OCI-LY1 (cell line): ENCODE results near the gene OR1A1.

ENCODE experiments used
- CTCF ChIP-seq: fragments of 200-600 bp; sonication (generic), shearing (Covaris generic); IDR thresholded peaks from 2 replicates; pipeline ENCODE4 v1.5.1; 2017; ENCODE audit warnings: mild to moderate bottlenecking, antibody characterized with exemption, low read length, moderate library complexity, mixed read lengths
- EZH2 ChIP-seq: fragments of 200-600 bp; sonication (generic), shearing (Covaris generic); IDR thresholded peaks from 2 replicates; pipeline ENCODE4 v1.8.0; 2017; ENCODE audit warnings: borderline replicate concordance, mixed run types, mild to moderate bottlenecking, antibody characterized with exemption, low read length, moderate library complexity, mixed read lengths

GRCh38 chr17:3167574-3167973 lies 39.9 kb upstream of the OR1A1 start:
- no peak for TF ChIP-seq CTCF
- no peak for TF ChIP-seq EZH2
